Activated T-helper 1 cell treated with anti-CD3 and anti-CD28 coated beads, Interleukin-2, amount 50 U/mL, for 16 hours (primary cell): Measurements from ENCODE around the gene SLC16A11.
"Not testable (repeated sequence)": the region's sequence is repeated elsewhere in the genome, so short reads cannot be mapped to it uniquely, and the experiment has no call there.

Experiments used
- DNase-seq, 2 donors: peaks; one replicate each; pipeline ENCODE4 v3.0.0-alpha.2; 2020; ENCODE audit warnings: low read depth in 1 of 2, low spot score in 1 of 2

The SLC16A11 gene, protein sequence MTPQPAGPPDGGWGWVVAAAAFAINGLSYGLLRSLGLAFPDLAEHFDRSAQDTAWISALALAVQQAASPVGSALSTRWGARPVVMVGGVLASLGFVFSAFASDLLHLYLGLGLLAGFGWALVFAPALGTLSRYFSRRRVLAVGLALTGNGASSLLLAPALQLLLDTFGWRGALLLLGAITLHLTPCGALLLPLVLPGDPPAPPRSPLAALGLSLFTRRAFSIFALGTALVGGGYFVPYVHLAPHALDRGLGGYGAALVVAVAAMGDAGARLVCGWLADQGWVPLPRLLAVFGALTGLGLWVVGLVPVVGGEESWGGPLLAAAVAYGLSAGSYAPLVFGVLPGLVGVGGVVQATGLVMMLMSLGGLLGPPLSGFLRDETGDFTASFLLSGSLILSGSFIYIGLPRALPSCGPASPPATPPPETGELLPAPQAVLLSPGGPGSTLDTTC

DNA sequence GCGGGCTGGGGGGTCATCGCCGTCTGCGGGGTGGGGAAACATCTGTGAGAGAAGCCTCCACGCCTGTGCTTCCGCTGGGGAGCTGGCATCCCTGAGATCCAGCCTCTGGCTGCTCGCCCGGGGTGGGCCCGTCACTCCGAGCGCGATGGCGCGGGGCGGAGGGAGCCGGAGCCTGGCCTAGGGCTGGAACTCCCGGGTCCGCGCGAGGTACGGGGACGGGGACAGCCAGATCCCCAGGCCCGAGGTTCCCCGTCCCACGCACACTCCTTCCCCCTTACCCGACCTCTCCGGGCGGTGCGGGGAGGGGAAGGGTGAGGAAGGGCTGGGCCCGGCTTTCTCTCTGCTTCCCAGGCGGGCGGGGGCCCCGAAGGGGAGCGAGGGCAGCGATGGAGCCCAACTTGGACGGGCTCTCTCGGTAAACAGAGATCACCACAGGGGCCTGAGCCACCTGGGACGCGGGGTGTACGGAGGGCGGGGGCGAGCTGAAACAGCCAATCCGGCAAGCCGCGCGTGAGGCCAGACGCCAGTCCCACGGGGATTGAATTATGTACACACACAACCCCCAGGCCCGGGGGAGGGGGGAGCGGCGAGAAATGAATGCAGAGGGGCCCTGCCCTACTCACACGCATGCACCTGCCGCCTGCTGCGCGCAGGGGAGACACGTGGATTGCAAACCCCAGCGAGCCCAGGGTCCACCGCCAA lies at the start of gene SLC16A11:
Gene SLC16A11 (minus strand): TSS at position 596 of the 702 bp plus-strand sequence. CDS start 579 bp downstream, at position 17.
- no peak for DNase-seq

DNA sequence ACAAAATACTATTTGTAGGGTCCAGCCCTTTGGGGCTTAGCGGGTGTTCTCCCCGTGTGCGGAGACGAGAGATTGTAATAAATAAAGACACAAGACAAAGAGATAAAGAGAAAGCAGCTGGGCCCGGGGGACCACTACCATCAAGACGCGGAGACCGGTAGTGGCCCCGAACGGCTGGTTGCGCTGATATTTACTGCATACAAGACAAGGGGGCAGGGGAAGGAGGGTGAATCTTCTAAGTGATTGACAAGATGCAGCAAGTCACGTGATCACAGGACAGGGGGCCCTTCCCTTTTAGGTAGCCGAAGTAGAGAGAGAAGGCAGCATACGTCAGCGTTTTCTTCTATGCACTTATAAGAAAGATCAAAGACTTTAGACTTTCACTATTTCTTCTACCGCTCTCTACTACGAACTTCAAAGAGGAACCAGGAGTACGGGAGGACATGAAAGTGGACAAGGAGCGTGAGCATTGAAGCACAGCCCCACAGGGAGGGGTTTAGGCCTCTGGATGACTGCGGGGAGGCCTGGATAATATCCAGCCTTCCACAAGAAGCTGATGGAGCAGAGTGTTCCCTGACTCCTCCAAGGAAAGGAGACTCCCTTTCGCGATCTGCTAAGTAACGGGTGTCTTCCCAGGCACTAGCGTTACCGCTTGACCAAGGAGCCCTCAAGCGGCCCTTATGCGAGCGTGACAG lies 47.6 kb upstream of the SLC16A11 start:
- DNase-seq, result not testable (repeated sequence)

DNA sequence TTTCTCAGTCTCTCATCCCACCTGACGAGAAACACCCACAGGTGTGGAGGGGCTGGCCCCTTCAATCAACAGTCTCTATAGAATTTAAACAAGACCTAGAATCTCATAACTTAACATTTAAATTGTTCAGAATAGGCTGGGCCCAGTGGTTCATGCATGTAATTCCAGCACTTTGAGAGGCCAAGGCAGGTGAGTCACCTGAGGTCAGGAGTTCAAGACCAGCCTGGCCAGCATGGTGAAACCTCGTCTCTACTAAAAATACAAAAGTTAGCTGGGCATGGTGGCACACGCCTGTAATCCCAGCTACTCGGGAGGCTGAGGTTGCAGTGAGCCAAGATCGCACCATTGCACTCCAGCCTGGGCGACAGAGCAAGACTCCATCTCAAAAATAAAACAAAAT lies 45.7 kb upstream of the SLC16A11 start:
- not testable (repeated sequence) for DNase-seq

DNA sequence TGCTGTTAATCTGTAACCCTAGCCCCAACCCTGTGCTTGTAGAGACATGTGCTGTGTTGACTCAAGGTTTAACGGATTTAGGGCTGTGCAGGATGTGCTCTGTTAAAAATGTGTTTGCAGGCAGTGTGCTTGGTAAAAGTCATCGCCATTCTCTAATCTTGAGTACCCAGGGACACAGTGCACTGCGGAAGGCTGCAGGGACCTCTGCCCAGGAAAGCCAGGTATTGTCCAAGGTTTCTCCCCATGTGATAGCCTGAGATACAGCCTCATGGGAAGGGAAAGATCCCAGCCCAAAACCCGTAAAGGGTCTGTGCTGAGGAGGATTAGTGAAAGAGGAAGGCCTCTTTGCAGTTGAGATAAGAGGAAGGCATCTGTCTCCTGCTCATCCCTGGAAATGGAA lies 44.5 kb upstream of the SLC16A11 start:
- not testable (repeated sequence) for DNase-seq

DNA sequence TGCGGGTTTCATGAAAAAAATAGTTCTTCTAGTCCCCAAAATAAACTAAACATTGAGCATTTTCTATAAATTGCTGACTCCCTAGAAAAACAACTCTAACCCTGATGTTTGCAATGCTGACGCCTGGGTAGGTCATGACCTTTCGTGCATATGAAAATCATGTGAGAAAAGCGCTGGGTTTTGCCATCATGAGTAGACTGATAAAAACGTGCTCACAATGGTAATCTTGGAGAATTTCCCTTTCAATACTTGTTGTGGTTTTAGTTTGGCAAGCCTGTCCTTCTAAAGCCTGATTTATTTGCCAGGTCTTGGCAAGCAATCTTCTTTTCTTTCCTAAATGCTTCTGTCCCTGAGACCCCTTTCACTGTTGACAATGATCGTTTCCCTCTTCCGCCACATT lies 40.2 kb upstream of the SLC16A11 start:
- DNase-seq, result no peak

DNA sequence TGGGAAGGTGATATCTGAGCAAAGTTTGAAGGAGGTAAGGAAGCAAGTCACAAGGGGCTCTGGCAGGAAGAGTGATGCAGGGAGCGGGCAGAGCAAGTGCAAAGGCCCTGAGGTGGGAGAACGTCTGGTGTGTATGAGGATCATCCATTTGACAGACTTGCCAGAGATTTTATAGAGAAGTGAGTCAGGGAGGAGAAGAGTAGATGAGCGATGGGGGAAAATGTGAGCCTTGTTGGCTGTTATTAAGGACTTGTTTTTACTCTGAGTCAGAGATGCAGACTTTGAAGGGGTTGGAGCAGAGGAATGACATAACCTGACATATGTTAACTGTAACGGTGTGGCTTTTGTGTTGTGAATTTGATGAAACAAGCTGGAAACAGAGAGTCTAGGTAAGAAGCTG lies 39.7 kb upstream of the SLC16A11 start:
- DNase-seq, result no peak

DNA sequence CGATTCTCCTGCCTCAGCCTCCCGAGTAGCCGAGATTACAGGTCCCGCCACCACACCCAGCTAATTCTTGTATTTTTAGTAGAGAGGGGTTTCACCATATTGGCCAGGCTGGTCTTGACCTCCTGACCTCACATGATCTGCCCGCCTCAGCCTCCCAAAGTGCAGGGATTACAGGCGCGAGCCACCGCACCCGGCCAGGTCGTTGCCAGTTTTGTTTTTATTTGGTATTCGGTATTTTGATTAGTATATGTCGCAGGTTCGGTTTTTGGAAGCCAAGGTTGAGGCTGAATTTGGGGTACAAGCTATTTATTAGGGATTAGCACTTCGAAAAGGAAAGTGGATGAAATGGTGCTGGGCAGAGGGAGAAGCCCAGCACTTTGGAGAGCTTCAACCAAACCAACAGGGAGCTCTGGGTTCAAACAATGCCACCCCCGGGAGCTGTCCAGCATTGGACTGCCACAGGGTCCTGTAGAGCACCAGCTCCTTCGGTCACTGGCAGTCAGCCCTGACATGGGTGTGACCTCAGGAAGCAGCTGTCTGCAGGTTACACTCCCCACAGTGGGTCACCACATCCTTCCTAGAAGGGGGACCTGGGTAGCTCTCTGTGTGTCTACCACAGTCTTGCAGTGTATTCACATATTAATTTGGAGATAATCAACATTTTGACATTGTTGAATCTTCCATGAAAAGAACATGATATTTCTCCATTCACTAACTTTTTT lies 37.6 kb upstream of the SLC16A11 start:
- no peak for DNase-seq

DNA sequence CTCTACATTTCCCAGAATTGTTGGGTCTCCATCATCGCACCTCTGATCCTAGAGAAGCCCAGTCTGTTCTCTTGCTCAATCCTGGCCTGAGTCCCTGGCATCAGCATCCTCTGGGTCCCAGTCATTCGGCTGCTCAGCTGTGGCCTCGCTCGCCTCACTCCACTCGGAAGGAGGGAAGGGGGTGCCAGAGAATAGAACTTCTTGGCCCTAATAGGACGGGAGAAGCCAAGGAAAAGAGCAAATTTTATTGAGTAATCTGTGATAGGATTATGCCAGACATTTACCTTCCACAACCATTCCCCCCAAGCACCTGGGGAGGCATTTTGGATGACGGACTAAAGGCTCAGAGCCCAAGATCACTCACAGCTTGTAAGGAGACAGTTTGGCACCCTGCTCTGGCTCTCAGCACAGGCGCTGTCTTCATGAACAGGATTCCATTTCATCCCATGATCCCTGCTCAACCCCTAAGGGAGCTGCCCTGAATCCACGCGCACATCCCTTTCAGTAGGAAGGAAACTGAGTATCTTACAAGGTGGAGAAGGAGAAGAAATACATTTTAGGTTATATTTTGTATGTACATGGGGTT lies 36.7 kb upstream of the SLC16A11 start:
- no peak for DNase-seq

DNA sequence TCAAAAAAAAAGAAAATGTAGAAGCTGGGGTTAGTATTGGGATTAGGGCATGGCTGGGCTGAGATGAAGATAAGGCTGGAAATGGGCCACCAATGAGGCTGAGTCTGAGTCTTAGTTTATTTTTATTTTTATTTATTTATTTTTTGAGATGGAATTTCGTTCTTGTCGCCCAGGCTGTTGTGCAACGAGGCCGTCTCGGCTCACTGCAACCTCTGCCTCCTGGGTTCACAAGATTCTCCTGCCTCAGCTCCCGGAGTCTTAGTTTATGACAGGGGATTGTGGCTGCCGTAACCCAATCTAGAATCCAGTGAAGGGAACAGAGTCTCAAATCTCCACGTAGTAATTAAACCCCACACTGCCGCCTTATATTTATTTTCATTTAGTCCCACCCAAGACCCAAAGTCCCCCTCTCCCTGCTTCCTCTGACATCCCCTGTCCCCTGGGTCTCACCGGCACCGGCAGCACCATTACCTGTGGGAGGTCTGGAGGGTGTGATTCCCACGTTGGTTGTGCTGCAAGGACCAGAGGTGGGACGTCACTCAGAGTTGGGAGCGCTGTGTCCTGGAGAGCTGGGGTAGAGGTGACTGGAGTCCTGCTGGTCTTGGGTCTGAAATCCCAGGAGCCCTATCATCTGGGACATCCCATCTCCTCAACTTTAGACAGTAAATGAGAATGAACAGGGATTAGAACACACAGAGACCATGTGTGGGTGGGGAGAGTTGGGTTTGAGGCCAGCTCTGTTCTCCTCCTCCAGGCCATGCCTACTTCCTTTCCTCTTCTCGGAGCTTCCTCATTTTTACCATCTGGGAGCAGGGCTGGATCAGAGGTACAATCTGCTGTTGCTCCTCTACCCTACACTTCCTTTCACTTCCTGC lies 35.9 kb upstream of the SLC16A11 start, which contains the start of gene CLEC10A:
Gene CLEC10A (minus strand): TSS at position 671 of the 875 bp plus-strand sequence. CDS start 1,439 bp downstream, outside the sequence.
- DNase-seq, result no peak

DNA sequence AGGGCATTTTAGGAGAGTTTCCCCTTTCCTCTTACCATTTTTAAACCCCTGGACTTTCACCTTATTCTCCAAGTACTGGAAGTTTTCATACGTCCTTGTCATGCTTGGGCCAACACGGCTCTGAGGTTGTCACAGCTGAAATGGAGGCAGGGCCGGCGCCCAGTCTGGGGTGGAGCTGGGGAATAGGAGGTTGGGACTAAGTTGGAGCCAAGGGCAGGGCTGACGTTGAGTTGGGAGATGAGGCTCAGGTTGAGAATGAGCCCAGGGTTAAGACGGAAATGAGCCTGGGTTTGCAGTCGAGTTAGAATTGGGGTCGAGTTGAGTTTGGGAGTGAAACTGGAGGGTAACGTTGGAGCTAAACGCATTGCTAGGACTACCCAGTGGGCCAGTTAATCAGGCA lies 34.8 kb upstream of the SLC16A11 start:
- DNase-seq, result no peak

DNA sequence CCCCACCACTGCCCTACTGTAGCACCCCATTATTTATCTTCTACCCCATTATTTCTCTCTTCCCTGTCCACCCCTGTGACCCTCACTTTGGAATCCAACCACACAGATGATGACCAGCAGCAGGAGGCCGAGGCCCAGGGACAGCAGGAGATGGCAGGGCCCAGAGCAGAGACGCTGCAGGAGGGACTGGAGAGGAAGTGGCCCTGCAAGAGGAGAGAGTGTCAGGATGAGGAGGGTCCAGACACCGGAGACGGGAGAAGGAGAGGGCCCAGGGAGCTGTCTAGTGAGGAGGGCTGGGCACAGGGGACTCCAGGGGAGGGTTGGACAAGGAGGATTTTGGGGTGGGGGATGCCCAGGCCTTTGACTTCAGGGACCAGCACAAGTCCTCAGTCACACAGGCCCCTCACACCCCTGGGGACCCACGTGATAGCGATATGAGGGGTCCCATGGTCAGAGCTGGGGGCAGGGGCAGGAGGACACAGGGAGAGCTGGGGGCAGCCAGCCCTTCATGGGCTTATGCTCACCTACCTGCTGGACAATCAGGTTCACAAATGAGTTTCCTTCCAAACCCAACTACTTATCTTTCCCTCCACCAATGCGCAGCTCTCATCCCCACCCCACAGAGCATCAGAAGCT lies 34.1 kb upstream of the SLC16A11 start:
- no peak for DNase-seq

DNA sequence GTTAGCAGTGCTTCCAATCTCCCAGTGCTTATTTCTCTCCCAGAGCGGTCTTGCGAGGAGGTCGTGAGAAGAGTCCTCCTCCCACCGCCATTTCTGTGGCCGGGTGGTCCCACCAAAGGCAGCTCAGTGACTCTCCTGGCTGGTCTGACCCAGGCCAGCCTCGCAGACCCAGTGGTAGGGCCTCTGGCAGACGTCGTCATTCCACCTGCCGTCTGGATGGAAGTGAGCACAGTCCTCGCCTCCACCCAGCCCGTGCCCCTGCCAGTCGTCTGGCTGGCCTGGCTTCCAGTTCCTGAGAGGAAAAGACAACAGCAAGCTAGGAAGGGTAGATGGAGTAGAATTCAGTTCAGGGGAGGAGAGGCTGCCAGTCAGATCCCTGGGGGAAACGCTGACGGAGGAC lies 31.0 kb upstream of the SLC16A11 start:
- DNase-seq, result no peak

DNA sequence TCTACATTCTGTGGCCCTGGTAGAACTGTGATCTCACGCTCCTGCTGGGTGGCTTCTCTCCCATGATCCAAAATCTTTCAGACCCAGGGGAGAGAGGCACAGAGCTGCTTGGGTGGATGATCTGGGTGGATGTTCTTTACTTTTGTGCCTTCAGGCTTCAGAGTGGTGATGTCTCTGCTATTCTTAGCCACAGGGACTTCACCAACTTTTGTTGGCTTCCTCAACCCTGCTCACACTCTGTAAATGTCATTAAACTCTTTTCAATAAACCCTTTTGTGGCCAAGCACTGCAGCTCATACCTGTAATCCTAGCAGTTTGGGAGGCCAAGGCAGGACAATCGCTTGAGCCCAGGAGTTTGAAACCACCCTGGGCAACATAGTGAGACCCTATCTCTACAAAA lies 28.5 kb upstream of the SLC16A11 start:
- DNase-seq, result no peak

DNA sequence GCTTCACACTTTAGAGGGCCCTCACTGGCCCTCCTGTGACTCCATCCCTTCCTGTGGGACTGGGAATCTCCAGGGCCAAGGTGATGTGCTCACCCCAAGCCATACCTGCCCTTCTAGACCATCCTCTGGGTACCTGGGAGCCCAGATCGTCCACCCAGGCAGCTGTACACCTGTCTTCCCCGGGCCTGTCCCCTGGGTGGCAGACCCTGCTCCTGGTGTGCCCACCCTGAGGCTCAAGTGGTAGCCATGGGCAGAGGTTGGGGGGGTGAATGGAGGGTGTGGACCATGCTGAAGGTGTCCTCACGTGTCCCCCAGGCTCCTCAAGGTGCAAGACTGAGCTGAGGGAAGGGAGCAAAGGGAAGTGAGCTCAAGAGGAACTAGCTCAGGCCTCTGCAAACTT lies 26.8 kb upstream of the SLC16A11 start:
- no peak for DNase-seq

DNA sequence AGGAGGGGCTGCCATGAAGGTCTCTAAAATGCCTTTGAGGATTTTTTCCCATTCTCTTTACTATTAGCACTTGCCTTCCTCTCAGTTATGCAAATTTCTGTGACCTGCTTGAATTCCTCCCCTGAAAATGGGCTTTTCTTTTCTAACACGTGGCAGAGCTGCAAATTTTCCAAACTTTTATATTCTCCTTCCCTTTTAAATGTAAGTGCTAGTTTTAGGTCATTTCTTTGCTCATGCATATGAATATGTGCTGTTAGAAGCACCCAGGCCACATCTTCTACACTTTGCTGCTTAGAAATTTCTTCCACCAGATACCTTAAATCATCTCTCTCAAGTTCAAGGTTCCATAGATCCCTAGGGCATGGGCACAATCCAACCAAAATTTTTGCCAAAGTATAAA lies 24.4 kb upstream of the SLC16A11 start:
- no peak for DNase-seq

DNA sequence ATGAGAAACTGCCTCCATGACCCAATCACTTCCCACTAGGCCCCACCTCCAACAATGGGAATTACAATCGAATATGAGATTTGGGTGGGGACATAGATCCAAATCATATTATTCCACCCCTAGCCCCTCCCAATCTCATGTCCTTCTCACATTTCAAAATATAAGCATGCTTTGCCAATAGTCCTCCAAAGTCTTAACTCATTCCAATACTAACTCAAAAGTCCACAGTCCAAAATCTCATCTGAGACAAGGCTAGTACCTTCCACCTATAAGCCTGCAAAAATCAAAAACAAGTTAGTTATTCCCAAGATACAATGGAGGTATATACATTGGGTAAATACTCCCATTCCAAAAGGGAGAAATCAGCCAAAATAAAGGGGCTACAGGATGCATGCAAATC lies 23.3 kb upstream of the SLC16A11 start:
- no peak for DNase-seq

DNA sequence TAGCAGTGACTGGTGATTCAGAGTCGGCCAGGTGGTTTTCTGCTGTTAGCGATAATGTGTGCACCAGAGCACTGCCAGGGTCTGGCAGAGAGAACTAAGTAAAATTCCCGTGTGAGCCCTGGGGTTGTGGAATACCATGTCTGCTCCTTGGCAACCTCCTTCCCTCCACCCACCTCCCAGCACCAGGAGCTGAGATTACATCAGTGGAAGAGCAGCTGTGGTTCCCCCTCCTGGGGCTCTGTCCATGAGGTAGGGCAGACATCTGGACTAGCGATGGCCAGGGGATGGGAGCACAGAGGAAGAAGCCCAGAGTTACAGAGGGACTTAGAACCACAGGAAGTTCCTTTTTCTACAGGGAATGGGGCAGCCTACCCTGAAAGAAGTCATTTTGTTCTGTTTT lies 20.4 kb upstream of the SLC16A11 start:
- DNase-seq, result no peak

DNA sequence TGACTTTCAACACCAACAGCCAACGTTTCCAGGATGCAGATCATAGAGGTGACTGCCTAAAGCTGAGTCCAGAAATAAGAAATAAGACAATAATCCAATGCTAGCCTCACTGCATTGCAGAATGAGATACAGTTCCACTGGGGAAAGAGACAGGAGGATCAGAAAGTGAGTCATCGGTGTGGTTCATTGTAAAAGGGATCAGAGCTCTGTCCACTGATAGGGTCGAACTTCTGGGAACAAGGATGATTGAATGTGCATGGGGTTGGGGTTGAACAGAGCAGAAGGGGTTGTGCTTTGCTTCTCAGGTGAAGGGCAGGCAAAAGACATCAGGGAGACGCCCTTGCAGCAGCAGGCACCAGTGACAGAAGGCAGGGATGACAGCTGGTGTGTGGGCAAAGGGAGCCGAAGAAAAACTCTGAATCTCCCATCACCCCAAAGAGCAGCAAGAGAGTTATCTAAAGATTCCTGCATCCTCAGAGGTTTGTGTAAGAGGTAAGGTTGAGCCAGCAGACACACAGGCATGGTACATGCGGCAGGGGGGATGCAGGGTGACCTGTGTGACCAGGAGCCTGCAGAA lies 19.7 kb upstream of the SLC16A11 start:
- no peak for DNase-seq
